Breast epithelium (tissue), 4 donors: ENCODE measurements around the gene MTUS2. TPM values are rescaled to one million over a fixed set of nuclear protein-coding genes. Genes with fewer than 3 reads are reported as not detected.

ENCODE experiments used
- DNase-seq, 2 donors: peaks; one replicate each; pipeline ENCODE4 v3.0.0-alpha.2; 2019; ENCODE audit warnings: low spot score in 2 of 2
- H3K27ac ChIP-seq, 2 donors: fragments of 200-600 bp; sonication (generic) in 1 of 2; one replicate each; pipeline ENCODE4 v1.5.1; 2016 to 2019; ENCODE audit warnings: mild to moderate bottlenecking in 1 of 2
- H3K27me3 ChIP-seq, 2 donors: fragments of 200-600 bp; sonication (generic) in 1 of 2; one replicate each; pipeline versions ENCODE4 v1.5.1 to v1.6.0; 2017 to 2019; ENCODE audit warnings: control low read depth in 1 of 2, mild to moderate bottlenecking in 1 of 2
- H3K36me3 ChIP-seq: fragments of 200-600 bp; one replicate; pipeline ENCODE4 v1.5.1; 2019
- H3K4me1 ChIP-seq, 2 donors: fragments of 200-600 bp; sonication (generic); one replicate each; pipeline ENCODE4 v1.5.1; 2016 to 2019; ENCODE audit warnings: control low read depth in 1 of 2
- H3K4me3 ChIP-seq, 3 donors: fragments of 200-600 bp; sonication (generic); 1 replicate in 2 of 3; 2 replicates in 1 of 3; pipeline ENCODE4 v1.5.1; 2016 to 2019; ENCODE audit warnings: mild to moderate bottlenecking in 3 of 3, moderate library complexity in 2 of 3
- H3K9me3 ChIP-seq, 2 donors: fragments of 200-600 bp; sonication (generic) in 1 of 2; one replicate each; pipeline ENCODE4 v1.5.1; 2016 to 2019; ENCODE audit warnings: control low read depth in 1 of 2
- CTCF ChIP-seq, 3 donors: fragments of 450-650 bp; IDR thresholded peaks; one replicate each; pipeline ENCODE4 v1.5.1; 2016 to 2017; ENCODE audit warnings: antibody characterized with exemption in 3 of 3, mild to moderate bottlenecking in 3 of 3, moderate library complexity in 3 of 3
- POLR2A ChIP-seq: fragments of 450-650 bp; IDR thresholded peaks from one replicate; pipeline ENCODE4 v1.6.1; 2016; ENCODE audit warnings: antibody characterized with exemption, mild to moderate bottlenecking, moderate library complexity
- POLR2AphosphoS5 ChIP-seq, 3 donors: sonication (generic); formaldehyde crosslinking; IDR thresholded peaks; one replicate each; pipeline ENCODE4 v1.6.1; 2017; ENCODE audit warnings: antibody characterized with exemption in 3 of 3
- intact Hi-C: fragments of 100-400 bp; cut with DNase I; formaldehyde crosslinking; loops from one replicate; pipeline ENCODE4 v1.15.1; 2023; ENCODE audit warnings: low total_unique reads
- total RNA-seq, 3 donors: library from RNA; depleted of rRNA; stranded (reverse); fragments of >200 nt; gene quantifications; one replicate each; pipeline ENCODE4 v1.1.0, GENCODE V29; 2016

MTUS2 gene
- total RNA-seq, 3 donors from 2014 or later = under 0.01 to 1.0 TPM; not detected in 1

- no peak for TF ChIP-seq CTCF (IDR thresholded peaks at IDR 0.05)
- no peak for DNase-seq
- H3K27ac ChIP-seq = no peak overlapping the region
- H3K4me1 ChIP-seq = no peaks in the 10 kb centered on the region
- H3K36me3 ChIP-seq = no peaks in the 10 kb centered on the region
- intact Hi-C loops = no loop called here
- no peaks in the 10 kb centered on the region for H3K9me3 ChIP-seq
- H3K4me3 ChIP-seq = no peak overlapping the region
- H3K27me3 ChIP-seq = no peaks in the 10 kb centered on the region
Measured at GRCh38 chr13:28865149-28865744, 45.1 kb downstream of the MTUS2 start.

GRCh38 chr13:28865951-28866350, 45.8 kb downstream of the MTUS2 start:
- H3K4me1 ChIP-seq = no peaks in the 10 kb centered on the region
- no peak overlapping the region for H3K27ac ChIP-seq
- DNase-seq = no peak

GRCh38 chr13:28866932-28867331, 46.8 kb downstream of the MTUS2 start:
- Histone ChIP-seq H3K4me3 (no peak overlapping the region), H3K36me3 (no peaks in the 10 kb centered on the region), H3K9me3 (peaks cover 0 to 5% of the 10 kb centered on the region in 2 donors), H3K27me3 (no peaks in the 10 kb centered on the region), H3K27ac (no peak overlapping the region), H3K4me1 (no peaks in the 10 kb centered on the region)
- no peak for DNase-seq
- intact Hi-C loops = no loop called here
- no peak for TF ChIP-seq POLR2AphosphoS5 (IDR thresholded peaks at IDR 0.05)
- TF ChIP-seq POLR2A = no peak
- no peak for TF ChIP-seq CTCF (IDR thresholded peaks at IDR 0.05)

More at GRCh38 chr13:28865951-28866350, 45.8 kb downstream of the MTUS2 start:
- Histone ChIP-seq H3K27me3 (no peaks in the 10 kb centered on the region), H3K9me3 (no peaks in the 10 kb centered on the region), H3K4me3 (no peak overlapping the region), H3K36me3 (no peaks in the 10 kb centered on the region)
- TF ChIP-seq POLR2AphosphoS5 (IDR thresholded peaks at IDR 0.05) = no peak
- no peak for TF ChIP-seq POLR2A
- TF ChIP-seq CTCF (IDR thresholded peaks at IDR 0.05) = no peak
- intact Hi-C loops = no loop called here

GRCh38 chr13:28867564-28867963, 47.4 kb downstream of the MTUS2 start:
- no peaks in the 10 kb centered on the region for H3K27me3 ChIP-seq
- no peak overlapping the region for H3K4me3 ChIP-seq
- TF ChIP-seq CTCF (IDR thresholded peaks at IDR 0.05) (no peak), POLR2AphosphoS5 (IDR thresholded peaks at IDR 0.05) (no peak), POLR2A (no peak)
- no peaks in the 10 kb centered on the region for H3K4me1 ChIP-seq
- H3K27ac ChIP-seq = no peak overlapping the region
- no peaks in the 10 kb centered on the region for H3K36me3 ChIP-seq
- H3K9me3 ChIP-seq = peaks cover 0 to 11% of the 10 kb centered on the region in 2 donors
- no peak for DNase-seq
- intact Hi-C loops = no loop called here

GRCh38 chr13:28872427-28873176, 52.5 kb downstream of the MTUS2 start:
- no peak for TF ChIP-seq POLR2AphosphoS5 (IDR thresholded peaks at IDR 0.05)
- no peak for TF ChIP-seq CTCF (IDR thresholded peaks at IDR 0.05)
- no peak for TF ChIP-seq POLR2A
- no peak overlapping the region for H3K27ac ChIP-seq

More at GRCh38 chr13:28872427-28873176, 52.5 kb downstream of the MTUS2 start:
- intact Hi-C loops = no loop called here
- Histone ChIP-seq H3K9me3 (peaks cover 0 to 26% of the 10 kb centered on the region in 2 donors), H3K36me3 (no peaks in the 10 kb centered on the region), H3K4me1 (no peaks in the 10 kb centered on the region), H3K27me3 (no peaks in the 10 kb centered on the region), H3K4me3 (no peak overlapping the region)
- no peak for DNase-seq
